Stimulated activated CD4-positive, alpha-beta T cell treated with anti-CD3 and anti-CD28 coated beads, Interleukin-1b, Interleukin-23, amount 100 ng/mL, for 1 hour (primary cell): Measurements from ENCODE around the gene C1QTNF1.
"Not testable (repeated sequence)": the region's sequence is repeated elsewhere in the genome, so short reads cannot be mapped to it uniquely, and the experiment has no call there.

Source experiments
- DNase-seq, 2 donors: peaks; one replicate each; pipeline ENCODE4 v3.0.0-alpha.2; 2020; ENCODE audit warnings: low read depth in 2 of 2

C1QTNF1 gene

DNA sequence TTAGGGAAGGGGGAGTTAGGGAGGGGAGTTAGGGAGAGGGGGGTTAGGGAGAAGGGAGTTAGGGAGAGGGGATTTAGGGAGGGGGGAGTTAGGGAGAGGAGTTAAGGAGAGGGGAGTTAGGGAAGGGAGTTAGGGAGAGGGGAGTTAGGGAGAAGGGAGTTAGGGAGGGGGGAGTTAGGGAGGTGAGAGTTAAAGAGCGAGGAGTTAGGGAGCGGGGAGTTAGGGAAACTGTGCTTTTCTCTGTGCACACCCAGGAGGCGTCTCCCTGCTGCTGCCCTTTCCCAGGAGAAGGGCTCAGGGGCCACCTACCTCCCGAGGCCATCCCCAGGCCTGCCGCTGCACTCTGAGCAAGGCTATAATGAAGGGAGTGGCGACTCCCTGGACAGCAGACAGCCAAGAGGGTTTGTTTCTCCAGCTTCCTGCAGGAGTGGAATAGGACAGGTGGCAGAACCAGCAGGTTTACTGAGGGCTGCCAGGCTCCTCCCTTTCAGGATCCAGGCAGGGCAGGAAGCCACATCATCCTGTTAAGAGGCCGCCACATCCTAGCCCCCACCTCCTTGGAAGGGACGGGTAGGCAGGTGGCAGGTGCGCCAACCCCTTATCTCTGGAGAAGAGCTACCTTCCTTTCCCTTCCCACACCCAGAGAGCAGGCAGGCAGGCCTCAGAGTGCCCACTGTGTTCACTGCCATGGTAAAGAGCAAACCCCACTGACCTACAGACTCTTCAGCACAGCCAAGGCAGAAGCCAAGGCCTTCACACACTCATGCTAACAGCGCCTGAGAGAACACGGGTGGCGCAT, 18.7 kb upstream of the C1QTNF1 start:
- DNase-seq = no peak

DNA sequence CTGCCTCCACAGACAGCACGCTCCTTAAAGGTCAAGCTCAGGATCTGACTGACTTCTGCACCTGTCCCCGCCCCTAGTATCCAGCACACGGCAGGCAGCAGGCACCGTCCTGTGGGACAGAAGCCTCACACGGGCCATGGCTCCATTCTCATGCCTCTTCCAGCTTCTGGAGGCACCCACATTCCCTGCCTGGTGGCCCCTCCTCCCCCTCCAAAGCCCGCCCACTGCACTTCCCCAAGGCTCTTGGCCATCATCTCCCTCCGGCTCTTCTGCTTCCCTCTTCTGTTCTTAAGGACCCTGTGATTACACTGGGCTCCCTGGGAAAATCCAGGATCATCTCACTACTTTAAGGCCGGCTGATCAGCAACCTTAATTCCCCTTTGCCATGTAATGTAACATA, 17.9 kb upstream of the C1QTNF1 start:
- DNase-seq = no peak

DNA sequence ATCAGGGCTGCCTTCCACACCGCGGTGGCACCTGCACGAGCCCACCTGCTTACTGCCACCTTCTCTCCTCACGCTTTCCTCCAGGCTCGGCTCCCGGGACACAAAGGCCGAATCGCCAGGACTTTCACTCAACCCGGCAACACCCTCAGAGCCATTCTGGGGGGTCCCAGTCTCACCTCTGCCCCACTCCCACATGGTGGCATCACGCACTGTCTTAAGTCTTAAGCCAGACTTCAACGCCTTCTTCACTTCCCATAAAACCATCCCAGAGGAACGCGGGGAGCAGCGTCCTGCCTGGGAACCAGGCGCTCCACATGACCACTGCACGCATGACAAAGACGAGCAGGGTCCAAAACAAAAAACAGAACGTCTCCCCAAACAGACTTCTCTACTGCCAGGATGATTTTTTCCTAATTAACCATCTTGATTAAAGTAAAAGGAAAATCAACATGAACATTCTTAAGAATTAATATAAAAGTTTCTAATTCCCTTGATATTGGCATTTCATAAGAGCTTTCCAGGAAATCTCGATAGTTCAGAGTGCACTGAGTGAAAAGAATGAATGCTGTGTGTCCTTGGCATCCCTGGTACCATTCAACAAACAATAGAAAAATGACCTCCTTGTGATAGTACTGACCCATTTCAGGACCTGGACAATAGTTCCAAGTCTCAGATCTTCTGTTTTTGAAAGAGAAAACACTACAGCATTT, 17.0 kb upstream of the C1QTNF1 start:
- DNase-seq = no peak

DNA sequence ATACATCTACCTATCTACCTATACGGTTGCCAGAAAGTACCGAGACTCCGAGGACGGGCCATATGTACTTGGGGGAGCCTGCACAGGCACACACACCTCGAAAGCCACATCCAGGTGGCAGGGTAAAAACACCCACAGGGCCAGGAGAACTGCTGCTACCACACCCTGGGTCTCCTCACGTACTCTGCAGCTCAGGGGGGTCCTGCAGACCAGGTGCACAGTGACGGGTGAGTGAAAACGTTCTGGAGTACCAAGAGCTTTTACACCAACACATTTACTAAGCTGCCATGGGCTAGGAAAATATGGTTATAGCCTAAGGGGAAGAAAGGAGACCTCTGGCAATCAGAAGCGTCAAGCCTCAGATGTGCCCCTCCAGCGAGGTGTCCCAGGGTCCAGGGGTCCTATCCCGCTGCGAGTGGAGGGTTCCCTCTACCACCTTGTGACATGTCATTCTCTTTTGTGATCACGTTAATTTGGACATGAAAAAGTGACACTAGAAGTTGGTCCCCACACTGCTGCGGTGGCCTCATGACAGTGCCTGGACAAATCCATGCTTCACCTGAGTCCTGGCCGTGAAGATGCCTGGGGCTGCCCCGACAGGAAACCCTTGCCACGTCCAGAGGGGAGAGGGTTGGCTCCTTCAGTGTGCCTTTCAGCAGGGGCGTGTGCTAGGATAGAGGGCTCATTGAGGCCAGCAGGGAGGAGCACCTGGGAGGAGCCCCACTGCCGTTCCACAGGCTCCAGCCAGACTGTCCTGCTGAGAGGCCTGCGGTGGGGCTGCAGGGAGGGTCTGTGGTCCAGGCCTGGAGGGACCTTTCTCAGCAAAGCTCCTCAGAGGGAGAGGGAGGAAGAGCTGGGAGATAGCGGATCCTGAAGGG, 16.2 kb upstream of the C1QTNF1 start:
- DNase-seq = no peak

DNA sequence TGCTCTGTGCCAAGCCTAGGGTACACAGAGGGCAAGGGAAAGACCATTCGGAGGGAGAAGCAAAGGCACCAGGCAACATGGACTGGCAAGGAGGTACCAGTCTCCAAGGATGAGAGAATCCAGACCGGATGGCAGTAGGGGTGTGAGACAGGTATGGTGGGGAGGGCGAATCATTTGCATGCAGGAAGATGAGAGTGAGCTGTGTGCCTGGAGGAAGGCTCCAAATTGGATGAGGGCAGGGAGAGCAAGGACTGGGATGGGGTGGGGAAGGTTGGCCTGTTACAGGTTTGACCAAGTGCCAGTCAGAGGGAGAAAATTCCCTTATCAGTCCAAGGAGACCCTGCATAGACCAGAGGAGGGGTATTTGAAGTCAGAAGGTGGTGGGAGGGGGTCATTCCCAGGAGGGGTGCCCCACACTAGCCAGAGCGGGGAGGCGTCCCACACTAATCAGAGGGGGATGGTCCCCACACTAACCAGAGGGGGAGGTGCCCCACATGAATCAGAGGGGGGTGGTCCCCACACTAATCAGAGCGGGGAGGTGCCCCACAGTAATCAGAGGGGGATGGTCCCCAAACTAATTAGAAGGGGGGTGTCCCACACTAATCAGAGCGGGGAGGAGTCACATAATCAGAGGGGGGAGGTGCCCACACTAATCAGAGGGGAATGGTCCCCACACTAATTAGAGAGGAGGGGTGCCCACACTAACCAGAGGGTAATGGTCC, 15.1 kb upstream of the C1QTNF1 start:
- no peak for DNase-seq

DNA sequence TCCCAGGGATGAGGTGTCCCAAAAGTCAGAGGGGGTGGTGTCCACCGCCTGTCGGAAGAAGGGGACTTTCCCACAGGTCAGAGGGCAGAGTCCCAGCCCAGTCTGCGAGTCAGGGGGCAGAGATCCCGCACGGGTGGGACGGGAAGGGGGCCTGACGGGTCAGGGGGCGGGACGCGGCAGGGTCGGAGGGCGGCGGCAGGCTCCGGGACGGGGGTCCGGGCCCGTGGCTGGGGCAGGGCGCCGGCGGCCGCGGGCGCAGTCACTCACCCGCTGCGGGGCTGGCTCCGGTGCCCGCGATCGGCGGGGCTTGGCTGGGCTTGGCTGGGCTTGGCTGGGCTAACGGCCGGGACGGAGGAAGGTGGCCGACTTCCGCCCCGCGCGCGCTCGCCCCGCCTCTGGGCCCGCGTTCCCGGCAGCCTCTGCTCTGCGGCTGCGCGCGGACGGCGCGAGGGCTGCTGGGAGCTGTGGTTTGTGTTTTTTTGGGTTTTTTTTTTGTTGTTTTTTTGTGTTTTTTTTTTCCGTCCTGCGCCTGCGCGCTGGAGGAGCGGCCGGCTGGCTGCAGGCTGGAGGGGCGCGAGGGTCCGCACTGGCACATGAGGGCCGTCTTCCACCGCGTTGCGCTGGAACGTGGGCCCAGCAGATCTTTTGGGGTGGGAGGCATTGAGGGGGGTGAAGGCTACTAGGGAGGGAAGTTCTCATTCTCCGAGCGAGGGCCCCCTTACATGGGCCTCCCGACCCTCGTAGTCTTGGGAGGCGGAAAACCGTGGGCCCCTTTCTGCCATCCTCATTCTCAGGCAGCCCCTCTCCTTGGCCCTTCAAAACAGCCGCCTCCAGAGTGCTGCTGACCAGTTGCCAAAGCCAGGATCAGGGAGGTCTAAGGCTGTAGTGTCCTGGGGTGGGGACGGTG, 14.3 kb upstream of the C1QTNF1 start, which contains the start of gene CANT1:
Gene CANT1 (minus strand): TSS at position 368 of the 907 bp plus-strand sequence. CDS start 12,142 bp downstream, outside the sequence.
- DNase-seq = peak; percentile 60 to 61

- DNase-seq = no peak
Measured at GRCh38 chr17:79010304-79010646, 13.7 kb upstream of the C1QTNF1 start.

DNA sequence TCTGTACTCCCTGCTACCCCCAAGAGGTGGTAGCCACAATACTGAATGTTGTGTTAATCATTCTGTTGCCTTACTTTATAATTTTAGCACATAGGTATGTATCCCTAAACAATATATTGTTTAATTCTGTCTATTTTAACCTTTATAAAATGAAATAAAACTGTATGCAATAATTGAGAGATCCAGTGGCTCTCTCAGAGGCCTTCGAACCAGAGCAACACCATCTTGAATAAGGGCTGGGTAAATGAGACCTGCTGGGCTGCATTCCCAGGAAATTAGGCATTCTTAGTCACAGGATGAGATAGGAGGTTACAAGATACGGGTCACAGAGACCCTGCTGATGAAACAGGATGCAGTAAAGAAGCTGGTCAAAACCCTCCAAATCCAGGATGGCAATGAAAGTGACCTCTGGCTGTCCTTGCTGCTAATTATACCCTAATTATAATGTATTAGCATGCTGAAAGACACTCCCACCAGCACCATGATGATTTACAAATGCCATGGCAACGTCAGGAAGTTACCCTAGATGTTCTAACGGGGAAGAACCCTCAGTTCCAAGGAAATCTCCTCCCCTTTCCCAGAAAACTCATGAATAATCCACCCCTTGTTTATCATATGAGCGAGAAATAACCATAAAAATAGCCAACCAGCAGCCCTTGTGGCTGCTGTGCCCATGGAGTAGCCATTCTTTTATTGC, 12.4 kb upstream of the C1QTNF1 start:
- no peak for DNase-seq

- no peak for DNase-seq
Measured at GRCh38 chr17:79012563-79013134, 11.3 kb upstream of the C1QTNF1 start.

GRCh38 chr17:79014158-79014758, 9.7 kb upstream of the C1QTNF1 start:
- DNase-seq = no peak

- DNase-seq = no peak
Measured at GRCh38 chr17:79017546-79018369, 6.2 kb upstream of the C1QTNF1 start.

DNA sequence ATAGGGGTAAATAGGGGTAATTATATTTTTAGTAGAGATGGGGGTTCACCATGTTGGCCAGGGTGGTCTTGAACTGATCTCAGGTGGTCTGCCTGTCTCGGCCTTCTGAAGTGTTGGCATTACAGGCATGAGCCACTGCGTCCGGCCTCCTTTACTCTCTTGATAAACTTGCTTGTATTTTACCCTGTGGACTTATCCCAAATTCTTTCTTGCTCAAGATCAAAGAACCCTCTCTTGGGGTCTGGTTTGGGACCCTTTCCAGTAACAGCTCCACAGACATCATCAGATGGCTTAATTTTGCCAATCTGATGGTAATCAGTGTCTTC, 5.6 kb upstream of the C1QTNF1 start:
- no peak for DNase-seq

- DNase-seq = no peak
Measured at GRCh38 chr17:79019261-79019631, 4.7 kb upstream of the C1QTNF1 start.

DNA sequence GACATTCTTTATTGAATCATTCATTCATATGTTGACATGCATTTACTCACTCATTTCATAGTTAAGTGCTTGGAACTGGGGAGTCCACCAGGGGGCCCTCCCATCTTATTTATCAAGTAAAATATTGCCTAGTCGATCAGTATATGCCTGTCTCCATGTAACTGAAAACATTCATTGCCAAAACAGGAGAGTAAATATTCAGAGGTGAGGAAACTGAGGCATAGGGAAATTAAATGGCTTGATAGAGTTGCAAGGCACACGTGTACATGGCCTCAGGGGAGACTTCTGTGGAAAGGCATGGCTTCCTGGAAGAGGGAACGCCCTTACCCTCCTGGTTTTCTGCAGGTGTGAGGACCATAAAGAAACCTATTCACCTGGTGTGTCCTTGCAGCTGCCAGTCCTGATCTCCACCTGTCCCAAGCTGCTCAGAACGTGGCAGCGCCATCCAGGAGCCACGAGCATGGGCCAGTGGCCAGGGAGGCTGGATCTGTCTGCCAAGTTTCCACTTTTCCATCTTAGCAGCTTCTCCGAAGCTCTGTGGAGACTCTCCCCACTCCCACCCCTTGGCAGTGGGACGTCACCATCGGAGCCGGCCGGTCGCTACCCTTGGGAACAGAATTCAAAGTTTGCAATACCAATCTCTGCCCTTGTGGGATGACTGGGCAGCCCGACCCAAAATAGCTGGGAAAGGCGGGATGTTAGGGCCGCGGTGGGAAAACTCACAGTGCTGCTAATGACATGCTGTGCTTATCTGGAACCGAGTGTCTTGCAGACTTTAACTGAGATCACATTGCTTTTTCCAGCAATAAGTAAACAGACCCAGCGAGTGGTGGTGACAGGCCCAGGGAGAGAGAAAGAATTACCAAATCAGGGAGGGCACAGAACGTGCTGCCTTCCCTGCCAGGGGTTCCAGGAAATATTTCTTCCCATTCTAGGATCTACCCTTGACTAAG, 4.1 kb upstream of the C1QTNF1 start:
- no peak for DNase-seq

DNA sequence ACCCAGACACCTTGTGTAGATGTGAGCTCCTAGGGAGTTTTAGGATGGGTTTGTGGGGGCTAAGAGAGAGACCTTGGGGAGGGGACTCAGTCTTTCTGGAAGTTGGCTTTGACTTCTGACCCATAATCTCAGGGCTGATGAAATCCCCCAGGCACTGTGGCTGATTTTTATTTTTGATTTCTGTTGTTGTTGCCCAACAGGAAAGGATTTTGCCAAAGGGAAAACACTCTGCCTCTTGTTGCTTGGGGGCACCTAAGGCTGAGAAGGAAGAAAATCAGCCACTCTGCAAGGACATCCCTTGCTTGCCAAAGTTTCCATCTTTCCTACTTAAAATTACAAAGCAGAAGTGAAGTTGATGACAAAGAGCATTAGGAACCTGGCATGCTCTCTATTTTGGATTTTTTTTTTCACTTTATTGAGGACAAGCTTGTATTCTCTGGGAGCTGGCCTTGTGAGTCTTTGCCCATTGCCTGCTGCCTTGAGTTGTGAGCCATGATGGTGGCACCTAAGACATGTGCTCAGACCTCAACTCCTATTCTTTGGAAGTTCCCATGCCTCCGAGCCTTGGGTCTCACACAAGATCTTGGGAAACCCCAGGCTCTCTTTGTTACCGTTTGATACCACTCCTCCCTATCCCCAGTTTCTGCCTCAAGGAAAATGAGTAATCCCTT, 3.2 kb upstream of the C1QTNF1 start:
- no peak for DNase-seq

DNA sequence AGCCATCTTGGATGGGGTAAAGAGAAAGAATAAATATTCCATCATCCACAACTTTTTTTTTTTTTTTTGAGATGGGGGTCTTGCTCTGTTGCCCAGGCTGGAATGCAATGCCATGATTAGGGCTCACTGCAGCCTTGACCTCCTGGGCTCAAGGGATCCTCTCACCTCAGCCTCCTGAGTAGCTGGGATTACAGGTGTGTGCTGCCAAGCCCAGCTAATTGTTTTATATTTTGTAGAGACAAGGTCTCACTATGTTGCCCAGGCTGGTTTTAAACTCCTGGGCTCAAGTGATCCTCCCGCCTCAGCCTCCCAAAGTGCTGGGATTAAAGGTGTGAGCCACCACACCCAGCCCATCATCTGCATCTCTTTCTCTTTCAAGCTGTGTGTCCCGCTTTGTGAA, 2.0 kb upstream of the C1QTNF1 start:
- DNase-seq = not testable (repeated sequence)

GRCh38 chr17:79022507-79022991, 1.4 kb upstream of the C1QTNF1 start:
- no peak for DNase-seq
